ENCODE measurements around the gene POC5. TPM values are rescaled to one million over a fixed set of nuclear protein-coding genes. Genes with fewer than 3 reads are reported as not detected.
A peak's percentile ranks its signal among the peaks of the same experiment; 100 is the strongest.
"Not testable (repeated sequence)": the region's sequence is repeated elsewhere in the genome, so short reads cannot be mapped to it uniquely, and the experiment has no call there.

The POC5 gene
- total RNA-seq, 2 donors from 2014 or later = 4.4 to 7.8 TPM

DNA sequence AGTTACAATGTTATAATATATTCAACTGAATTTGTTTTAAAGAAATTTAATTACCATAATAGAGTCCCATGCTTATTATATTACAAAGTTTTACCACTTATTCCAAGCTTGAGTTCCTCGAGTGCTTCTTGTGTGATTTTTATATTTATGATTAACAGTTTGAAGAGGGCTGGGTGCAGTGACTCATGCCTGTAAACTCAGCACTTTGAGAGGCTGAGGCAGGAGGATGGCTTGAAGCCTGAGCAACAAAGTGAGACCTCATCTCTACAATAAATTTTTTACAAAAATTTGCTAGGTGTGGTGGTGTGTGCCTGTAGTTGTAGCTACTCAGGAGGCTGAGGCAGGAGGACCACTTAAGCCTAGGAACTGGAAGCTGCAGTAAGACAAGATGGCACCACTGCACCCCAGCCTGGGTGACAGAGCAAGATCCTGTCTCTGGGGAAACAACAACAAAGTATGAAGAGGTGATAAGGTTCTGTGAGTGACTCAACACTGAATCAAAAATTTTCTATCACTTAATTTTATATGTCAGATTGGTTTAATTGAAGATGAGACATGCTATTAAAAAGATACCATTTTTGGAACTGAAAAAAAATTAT is 9.2 kb downstream of the POC5 start:
- peak; percentile 60 for ATAC-seq
- intact Hi-C loops (cut with DNase I, micrococcal nuclease) = no loop called here

DNA sequence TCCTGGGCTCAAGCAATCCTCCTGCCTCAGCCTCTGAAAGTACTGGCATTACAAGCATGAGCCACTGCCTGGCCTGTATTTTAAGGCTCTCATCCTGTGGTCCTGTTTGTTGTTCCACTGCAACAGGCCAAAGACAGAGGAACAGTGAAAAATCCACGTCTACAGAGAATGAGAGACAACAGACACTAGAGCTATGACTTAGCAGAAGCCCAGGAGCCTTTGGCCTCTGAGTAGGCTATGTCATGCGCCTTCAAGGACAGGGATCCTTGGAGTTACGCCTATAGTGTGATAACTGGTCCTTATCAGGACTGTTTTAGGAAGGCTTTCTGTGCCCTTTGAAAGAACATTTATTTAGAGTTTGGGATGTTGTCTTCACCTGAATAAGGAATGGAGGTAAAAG is 10.5 kb downstream of the POC5 start:
- no peak for DNase-seq
- intact Hi-C loops (cut with DNase I, micrococcal nuclease) = no loop called here
- no peak for ATAC-seq

More for the DNA sequence above, 9.2 kb downstream of the POC5 start:
- no peak for DNase-seq

DNA sequence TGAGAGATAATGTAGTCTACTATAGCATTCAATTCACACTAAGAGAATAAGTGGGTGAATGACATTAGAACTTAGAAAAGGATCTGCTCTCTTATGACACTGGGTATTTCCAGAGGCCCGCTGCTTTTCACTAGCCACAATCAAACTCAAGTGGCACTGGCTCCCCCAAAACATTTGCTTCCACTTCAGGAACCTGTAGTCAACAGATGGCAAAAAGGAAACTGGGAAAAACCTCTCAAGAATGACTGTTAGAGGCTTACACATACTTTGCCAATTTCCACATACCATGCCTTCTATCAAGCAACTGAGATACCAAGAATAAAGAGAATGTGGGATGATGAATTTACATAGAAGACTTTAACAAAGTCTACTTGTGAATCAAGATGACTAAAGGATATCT is 11.2 kb downstream of the POC5 start:
- DNase-seq = no peak
- intact Hi-C loops (cut with DNase I, micrococcal nuclease) = no loop called here
- no peak for ATAC-seq

DNA sequence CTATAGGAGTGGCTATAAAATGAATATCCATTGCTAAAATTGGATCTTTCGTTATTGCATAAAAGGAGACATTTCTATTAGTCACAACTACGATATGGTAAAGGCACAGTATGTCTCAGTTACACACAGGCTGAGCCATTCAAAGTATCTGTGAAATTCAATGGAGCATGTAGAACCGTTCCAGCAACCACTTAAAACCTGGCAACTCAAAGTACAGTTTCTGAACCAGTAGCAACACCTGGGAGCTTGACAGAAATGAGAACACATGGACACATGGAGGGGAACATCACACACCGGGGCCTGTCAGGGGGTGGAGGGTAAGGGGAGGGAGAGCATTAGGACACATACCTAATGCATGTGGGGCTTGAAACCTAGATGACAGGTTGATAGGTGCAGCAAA is 15.4 kb downstream of the POC5 start:
- intact Hi-C loops (cut with DNase I, micrococcal nuclease) = no loop called here
- DNase-seq (no peak), ATAC-seq (no peak)

DNA sequence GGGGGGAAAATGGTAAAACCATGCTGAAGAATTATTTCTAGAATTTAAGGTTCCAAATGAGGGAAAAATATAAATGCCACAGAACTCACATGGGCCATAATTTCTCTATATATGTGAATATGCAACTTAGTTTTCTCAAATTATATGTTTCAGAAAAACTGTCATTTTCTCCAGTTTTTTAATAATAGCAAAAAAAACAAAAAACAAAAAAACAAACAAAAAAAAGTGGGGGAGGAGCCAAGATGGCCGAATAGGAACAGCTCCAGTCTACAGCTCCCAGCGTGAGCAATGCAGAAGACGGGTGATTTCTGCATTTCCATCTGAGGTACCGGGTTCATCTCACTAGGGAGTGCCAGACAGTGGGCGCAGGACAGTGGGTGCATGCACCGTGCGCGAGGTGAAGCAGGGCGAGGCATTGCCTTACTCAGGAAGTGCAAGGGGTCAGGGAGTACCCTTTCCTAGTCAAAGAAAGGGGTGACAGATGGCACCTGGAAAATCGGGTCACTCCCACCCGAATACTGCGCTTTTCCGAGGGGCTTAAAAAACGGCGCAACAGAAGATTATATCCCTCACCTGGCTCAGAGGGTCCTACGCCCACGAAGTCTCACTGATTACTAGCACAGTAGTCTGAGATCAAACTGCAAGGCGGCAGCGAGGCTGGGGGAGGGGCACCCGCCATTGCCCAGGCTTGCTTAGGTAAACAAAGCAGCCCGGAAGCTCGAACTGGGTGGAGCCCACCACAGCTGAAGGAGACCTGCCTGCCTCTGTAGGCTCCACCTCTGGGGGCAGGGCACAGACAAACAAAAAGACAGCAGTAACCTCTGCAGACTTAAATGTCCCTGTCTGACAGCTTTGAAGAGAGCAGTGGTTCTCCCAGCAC is 21.5 kb downstream of the POC5 start:
- ATAC-seq; intact Hi-C loops (cut with DNase I, micrococcal nuclease); DNase-seq: not testable (repeated sequence)

DNA sequence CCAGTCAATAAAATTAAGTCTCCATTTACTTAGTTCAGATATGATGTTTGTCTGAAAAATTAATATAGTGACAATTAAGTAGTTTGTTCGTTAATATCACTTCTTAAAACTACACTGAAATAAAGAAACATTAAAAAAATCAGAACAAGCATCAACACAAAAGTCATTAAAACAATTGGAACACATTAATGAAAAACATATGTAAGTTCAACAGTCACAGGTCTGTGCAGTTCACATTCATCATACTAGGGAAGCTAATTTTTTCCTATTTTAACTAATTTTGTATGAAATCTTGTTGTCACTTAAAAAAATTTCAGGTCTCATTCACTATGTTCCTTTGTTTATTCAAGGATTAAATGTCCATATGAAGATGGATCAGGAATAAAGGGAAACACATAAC is 22.5 kb downstream of the POC5 start:
- ATAC-seq (no peak), DNase-seq (no peak)
- intact Hi-C loops (cut with DNase I, micrococcal nuclease) = no loop called here

DNA sequence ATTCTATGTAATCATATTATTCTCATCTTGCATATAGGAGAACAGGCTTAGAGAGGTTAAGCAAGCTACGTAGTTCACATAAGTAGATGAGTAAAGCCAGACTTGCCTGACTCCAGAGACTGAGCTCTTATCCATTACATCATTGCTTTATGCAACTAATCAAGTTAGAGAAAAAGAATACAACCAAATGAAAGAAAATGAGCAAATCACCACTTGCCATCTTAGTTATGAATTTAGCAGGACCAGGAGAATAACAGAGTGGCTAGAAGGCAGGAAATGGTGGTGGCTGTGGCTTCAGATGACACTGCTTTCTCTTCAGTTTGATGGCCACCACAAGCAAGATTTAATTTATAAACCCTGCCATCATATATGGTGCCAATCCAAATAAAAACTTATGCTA is 26.6 kb downstream of the POC5 start:
- DNase-seq (no peak), ATAC-seq (no peak)
- intact Hi-C loops (cut with DNase I, micrococcal nuclease) = no loop called here

DNA sequence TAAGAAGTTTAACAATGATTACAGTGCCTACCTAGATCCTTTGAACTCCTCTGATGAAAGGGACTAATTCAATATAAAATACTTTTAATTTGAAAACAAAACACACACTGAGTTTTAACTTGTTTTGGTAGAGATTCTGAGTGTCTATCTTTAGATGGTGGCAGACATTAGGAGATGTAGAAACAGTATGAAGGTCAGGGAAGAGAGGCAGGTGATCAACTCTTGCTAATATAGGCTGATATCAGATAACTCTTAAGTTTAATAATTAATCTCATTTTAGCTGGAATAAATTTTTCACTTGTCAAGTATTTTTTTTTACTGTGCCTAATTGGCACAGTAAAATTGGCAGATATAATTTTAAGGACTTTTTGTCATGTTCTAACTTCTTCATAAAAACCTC is 30.8 kb downstream of the POC5 start:
- ATAC-seq (no peak), DNase-seq (no peak)
- intact Hi-C loops (cut with DNase I, micrococcal nuclease) = no loop called here

DNA sequence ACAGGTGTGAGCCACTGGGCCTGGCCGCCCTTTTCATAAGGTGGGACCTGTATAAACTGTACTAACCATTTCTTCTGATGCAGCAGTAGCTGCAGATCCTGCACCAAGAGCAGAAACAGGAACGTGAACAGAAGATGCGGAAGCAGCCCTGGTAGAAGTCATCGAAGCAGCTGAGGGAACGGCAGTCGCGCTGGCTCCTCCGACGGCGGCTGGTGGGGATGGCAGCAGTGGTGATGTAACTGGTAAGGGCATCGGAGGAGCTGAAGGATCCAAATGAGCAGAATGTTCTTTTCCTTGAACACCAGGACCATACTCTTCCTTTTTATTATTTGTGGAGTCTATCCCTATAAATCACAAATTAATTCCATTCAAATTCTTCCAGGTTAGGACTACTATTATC is 32.1 kb downstream of the POC5 start:
- ATAC-seq = no peak
- intact Hi-C loops (cut with DNase I, micrococcal nuclease) = no loop called here
- DNase-seq = no peak

DNA sequence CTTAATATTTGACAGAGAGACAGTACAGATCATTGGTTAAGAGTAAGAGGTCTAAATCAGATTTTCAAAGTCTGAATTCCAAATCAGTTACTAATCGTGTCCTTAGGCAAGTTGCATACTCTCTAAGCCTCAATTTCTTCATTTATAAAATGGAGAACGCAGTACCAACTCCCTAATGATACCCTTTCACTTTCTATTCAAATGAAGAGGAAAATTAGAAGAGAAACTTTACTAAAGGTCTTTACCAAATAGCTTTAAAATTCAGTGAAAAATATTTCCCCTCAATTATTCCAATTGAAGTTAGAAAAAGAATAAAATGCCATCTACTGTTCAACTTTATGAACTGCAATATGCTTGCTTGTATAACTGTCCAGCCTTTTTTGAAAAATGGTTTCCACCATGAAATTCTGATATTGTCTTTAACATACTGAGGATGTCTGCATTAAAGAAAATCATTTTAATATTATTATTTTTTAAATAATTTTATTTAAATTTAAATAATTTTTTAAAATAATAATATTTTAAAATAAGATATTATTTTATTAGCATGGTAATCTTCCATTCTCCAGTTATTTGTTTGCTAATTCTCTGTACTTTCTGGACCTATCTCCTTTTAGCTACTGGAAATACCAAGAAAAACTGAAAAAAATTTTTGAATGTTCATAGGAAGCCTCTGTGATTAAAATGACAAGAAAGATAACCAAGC is 36.0 kb downstream of the POC5 start:
- DNase-seq (no peak), ATAC-seq (peak; percentile 45)
- intact Hi-C loops (cut with DNase I, micrococcal nuclease) = no loop called here

DNA sequence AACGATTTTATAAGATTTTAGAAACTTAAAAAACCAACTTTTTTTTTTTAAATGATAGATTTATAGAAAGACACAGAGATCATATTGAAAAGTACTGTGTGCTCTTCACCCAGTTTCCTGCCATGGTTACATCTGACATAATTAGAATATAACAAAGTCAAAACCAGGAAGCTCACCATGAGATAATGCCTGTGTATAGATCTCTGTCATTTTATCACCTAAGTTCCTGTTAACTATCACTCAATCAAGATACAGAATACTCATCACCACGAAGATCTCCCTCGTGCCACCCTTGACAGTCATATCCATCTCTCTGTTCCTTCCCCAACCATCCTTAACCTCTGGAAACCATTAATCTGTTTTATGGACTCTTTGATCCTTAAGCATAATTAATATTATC is 39.1 kb downstream of the POC5 start:
- DNase-seq (no peak), ATAC-seq (peak; percentile 80)
- intact Hi-C loops (cut with DNase I, micrococcal nuclease) = loop anchor here in 1 of 2 donors (10.0 kb wide), 1 partner anchor 443 kb away; the partner anchor contains the start of gene ANKRD31

DNA sequence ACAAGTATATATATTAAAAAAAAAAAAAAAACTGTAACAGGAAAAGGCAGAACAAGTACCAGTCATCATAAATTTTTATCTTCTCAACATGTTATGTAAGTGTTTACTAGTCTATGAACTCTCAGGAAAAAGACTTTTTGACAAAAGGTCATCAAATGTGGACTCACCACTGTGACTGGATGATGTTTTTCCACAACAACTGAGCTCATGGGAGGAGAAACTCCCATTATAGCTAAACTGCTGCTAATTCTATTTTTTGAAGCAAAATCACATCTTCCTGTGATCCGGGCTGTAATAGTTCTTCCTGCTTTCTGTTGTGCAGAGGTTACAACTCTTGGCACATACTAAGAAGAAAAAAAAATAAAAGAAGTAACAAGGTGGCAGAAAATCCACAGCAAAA is 39.6 kb downstream of the POC5 start:
- no peak for DNase-seq
- intact Hi-C loops (cut with DNase I, micrococcal nuclease) = loop anchor here in 1 of 2 donors (10.0 kb wide), 1 partner anchor 443 kb away; the partner anchor contains the start of gene ANKRD31
- ATAC-seq = no peak

DNA sequence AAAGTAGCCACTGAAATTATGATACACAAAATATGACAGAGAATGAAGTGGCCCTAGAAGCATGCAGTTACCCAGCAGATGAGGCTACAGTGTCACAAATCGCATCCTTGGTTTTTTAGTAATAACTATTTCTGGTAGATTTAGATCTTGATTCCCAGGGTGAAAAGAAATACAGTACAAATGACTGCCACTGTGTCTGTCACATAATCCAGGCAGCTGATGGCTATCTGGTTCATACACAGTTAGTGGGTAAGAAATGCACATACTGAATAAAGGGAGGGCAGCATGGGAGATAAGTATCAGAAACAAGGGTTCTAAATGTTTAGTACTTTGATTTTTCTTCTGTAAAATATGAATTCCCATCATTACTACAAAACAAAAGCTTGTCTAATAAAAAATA is 41.5 kb downstream of the POC5 start:
- no peak for DNase-seq
- intact Hi-C loops (cut with DNase I, micrococcal nuclease) = loop anchor here in 1 of 2 donors (10.0 kb wide), 1 partner anchor 441 kb away; the partner anchor contains the start of gene ANKRD31
- ATAC-seq = no peak

DNA sequence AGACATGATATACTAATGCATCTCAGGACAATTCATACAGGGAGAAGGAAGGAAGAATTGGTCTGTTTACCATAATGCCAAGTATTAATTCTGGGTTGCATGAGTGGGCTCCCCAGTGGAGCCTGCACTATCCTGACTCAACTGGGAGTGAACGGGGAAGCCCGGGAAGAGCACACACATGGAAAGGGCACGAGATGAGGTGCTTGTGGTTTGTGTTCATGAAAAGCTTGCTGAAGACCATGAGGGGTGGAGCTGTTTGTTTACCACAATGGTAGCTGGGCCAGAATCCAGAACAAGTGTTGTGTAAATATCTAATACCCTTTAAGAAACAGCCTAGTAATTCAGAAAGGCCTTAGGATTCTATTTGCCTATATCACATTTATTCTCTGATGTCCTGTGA is 44.6 kb downstream of the POC5 start:
- ATAC-seq (no peak), DNase-seq (no peak)
- intact Hi-C loops (cut with DNase I, micrococcal nuclease) = loop anchor here in 1 of 2 donors (10.0 kb wide), 1 partner anchor 438 kb away; the partner anchor contains the start of gene ANKRD31

DNA sequence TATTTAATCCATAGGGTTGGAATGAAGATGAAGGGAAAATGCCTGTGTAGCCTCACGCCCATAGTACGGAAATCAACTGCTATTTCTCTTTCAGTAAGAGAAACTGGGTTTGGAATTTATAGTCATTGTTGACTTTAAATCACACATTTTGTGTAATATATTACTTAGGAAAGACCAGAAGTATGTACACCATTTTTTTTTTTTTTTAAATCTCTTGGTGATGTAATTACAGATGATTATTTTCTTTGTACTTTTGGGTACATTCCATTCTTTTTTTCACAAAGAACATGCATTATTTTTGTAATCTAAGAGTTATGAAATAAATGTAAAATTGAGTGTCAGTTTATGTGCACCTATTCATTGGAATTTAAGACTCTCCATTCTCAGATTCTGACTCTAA is 45.7 kb downstream of the POC5 start:
- intact Hi-C loops (cut with DNase I, micrococcal nuclease) = loop anchor here in 1 of 2 donors (10.0 kb wide), 1 partner anchor 437 kb away; the partner anchor contains the start of gene ANKRD31
- DNase-seq = no peak
- no peak for ATAC-seq

DNA sequence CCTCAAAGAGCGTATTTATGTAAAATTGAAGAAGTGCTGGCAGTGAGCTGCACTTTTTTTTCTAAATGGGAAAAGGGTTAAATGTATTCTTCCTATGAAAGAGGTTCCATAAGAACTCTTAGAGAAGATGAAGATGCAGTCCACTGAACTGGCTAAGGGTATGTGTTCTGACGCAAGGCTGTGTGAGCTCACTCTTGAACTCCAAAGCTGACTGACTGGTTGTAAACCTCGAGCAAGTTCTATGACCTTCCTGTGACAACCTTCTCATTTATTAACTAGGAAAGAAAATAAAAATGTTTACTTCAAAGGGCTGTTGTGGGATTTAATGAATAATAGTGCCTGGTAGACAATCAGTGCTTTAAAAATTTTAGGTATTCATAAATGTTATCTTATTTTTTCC is 46.7 kb downstream of the POC5 start:
- intact Hi-C loops (cut with DNase I, micrococcal nuclease) = loop anchor here in 1 of 2 donors (10.0 kb wide), 1 partner anchor 436 kb away; the partner anchor contains the start of gene ANKRD31
- no peak for DNase-seq
- ATAC-seq = no peak

DNA sequence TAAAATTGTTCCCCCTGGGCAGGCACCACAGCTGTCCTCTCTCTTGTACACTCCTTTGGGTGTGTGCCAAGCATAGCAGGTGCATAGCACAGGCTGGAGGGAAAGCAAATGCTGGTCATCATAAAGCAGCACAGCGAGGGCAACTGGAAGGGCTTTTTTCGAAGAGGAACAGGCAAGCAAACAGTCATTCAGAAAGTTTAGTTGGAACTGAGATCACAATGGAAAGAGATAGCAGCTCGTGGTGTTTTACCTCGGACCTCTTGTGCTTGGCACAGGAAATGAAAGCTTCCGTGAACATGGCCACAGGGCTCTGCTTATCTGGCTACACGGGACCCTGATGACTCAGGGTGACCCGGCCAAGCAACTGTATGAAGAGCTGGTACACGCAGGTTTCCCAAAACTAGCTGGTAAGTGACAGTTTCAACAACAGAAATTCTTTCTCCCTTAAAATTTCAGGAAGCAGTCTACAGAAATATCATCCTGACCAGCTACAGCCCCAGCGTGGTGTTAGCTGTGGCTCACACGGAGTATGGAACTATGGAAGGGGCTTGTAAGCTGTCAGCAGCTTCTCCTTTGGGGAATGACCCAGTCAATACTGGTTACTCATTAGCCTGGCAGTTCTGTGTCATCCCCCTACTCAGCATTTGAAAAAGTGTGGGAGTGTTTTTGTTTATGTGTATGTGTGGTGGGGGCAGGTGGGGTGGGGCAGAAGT is 48.1 kb downstream of the POC5 start:
- DNase-seq = peak; percentile 70 to 71
- intact Hi-C loops (cut with DNase I, micrococcal nuclease) = no loop called here
- ATAC-seq = peak; percentile 90

DNA sequence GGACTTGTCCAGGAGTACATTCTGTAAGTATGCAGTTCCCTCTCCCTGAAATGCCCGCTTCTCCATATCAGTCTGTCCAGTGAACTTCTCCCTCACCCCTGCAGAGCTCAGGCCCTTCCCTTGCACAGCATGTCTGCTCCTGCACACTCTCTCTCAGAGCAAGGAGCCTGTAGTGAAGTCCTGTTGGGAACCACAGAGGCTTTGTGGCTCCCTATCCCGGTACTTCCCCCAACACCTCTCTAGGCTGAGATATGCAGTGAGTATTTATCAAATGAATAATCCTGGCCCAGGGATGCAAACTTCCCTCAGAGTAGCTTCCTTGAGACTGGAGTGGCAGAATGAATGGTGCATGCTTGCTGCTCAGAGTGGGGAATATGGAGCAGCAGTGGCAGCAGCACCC is 48.8 kb downstream of the POC5 start:
- intact Hi-C loops (cut with DNase I, micrococcal nuclease) = no loop called here
- DNase-seq = no peak
- peak; percentile 32 for ATAC-seq

DNA sequence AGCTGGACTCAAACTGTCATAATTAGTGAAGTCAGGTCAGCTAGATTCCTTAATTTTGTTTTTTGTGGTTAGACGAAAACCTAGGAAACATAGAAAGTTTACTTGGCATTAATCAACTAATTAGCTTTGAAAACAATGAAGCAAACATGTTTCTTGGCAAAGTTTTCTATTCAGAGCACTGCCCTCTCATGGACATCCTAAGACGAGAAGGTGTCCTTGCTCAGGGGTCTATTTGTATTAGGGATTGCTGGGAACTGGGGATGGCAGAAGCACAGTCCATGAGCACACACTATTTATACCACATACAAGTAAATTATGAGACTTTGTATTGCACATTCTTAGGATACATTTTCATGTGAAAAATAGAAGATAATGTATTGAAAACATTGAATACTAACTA is 49.7 kb downstream of the POC5 start:
- no peak for ATAC-seq
- intact Hi-C loops (cut with DNase I, micrococcal nuclease) = no loop called here
- DNase-seq = no peak

All from left colon (tissue), 2 donors.